Trophoblast cell (in vitro differentiated cells and primary cell): ENCODE results near the gene MAML3.
A peak's percentile ranks its signal among the peaks of the same experiment; 100 is the strongest.

ENCODE experiments used
- DNase-seq, 2 donors: peaks; one replicate each; pipeline ENCODE4 v3.0.0-alpha.2; 2016
- H2AFZ ChIP-seq: 2 replicates; pipeline ENCODE4 v1.6.1; 2013; ENCODE audit warnings: low read length, moderate library complexity, mild to moderate bottlenecking; ENCODE audit not compliant: insufficient read depth, poor library complexity
- H2AK5ac ChIP-seq: 2 replicates; pipeline ENCODE4 v1.6.1; 2013; ENCODE audit warnings: mild to moderate bottlenecking, low read length
- H2BK120ac ChIP-seq: 2 replicates; pipeline ENCODE4 v1.6.1; 2013; ENCODE audit warnings: low read length, mild to moderate bottlenecking, moderate library complexity; ENCODE audit not compliant: insufficient read depth, poor library complexity
- H2BK12ac ChIP-seq: 2 replicates; pipeline ENCODE4 v1.6.1; 2013; ENCODE audit warnings: mild to moderate bottlenecking, low read length, moderate library complexity
- H2BK5ac ChIP-seq: 2 replicates; pipeline ENCODE4 v1.6.1; 2013; ENCODE audit warnings: low read length, low read depth, moderate library complexity, mild to moderate bottlenecking; ENCODE audit not compliant: poor library complexity
- H3K14ac ChIP-seq: 2 replicates; pipeline ENCODE4 v1.6.1; 2013; ENCODE audit warnings: mild to moderate bottlenecking, low read length
- H3K18ac ChIP-seq: 2 replicates; pipeline ENCODE4 v1.6.1; 2013; ENCODE audit warnings: mild to moderate bottlenecking, low read length
- H3K23ac ChIP-seq: 2 replicates; pipeline ENCODE4 v1.6.1; 2013; ENCODE audit warnings: low read length
- H3K27ac ChIP-seq: 2 replicates; pipeline ENCODE4 v1.5.1; 2013; ENCODE audit warnings: low read depth, mild to moderate bottlenecking, inconsistent platforms, low read length, moderate library complexity
- H3K27me3 ChIP-seq: 2 replicates; pipeline ENCODE4 v1.6.1; 2013; ENCODE audit warnings: inconsistent platforms, mild to moderate bottlenecking, low read length, moderate library complexity; ENCODE audit not compliant: insufficient read depth
- H3K36me3 ChIP-seq, 2 experiments: 1 replicate in 1 of 2; 2 replicates in 1 of 2; pipeline ENCODE4 v1.6.1; 2013; ENCODE audit warnings: low read length in 2 of 2, mild to moderate bottlenecking in 2 of 2, moderate library complexity in 1 of 2; ENCODE audit not compliant: insufficient read depth in 2 of 2, control insufficient read depth in 1 of 2
- H3K4ac ChIP-seq: 2 replicates; pipeline ENCODE4 v1.6.1; 2013; ENCODE audit warnings: low read depth, mild to moderate bottlenecking, low read length, moderate library complexity
- H3K4me1 ChIP-seq, 2 experiments: 1 replicate in 1 of 2; 2 replicates in 1 of 2; pipeline ENCODE4 v1.6.1; 2013; ENCODE audit warnings: low read length in 2 of 2, mild to moderate bottlenecking in 2 of 2, moderate library complexity in 1 of 2; ENCODE audit not compliant: insufficient read depth in 2 of 2, control insufficient read depth in 1 of 2
- H3K4me2 ChIP-seq: 2 replicates; pipeline ENCODE4 v1.6.1; 2013; ENCODE audit warnings: inconsistent platforms, mild to moderate bottlenecking, low read length, moderate library complexity
- H3K4me3 ChIP-seq: 2 replicates; pipeline ENCODE4 v1.5.1; 2013; ENCODE audit warnings: mild to moderate bottlenecking, low read depth, low read length, inconsistent platforms
- H3K79me1 ChIP-seq: one replicate; pipeline ENCODE4 v1.6.1; 2013; ENCODE audit warnings: low read length
- H3K79me2 ChIP-seq: 2 replicates; pipeline ENCODE4 v1.6.1; 2013; ENCODE audit warnings: low read length, mild to moderate bottlenecking; ENCODE audit not compliant: control insufficient read depth, insufficient read depth, poor library complexity
- H3K9ac ChIP-seq: 2 replicates; pipeline ENCODE4 v1.6.1; 2013; ENCODE audit warnings: mild to moderate bottlenecking, low read length
- H3K9me3 ChIP-seq: 2 replicates; pipeline ENCODE4 v1.6.1; 2013; ENCODE audit warnings: low read depth, mild to moderate bottlenecking, control low read depth, inconsistent platforms, low read length; ENCODE audit not compliant: insufficient read depth
- H4K12ac ChIP-seq: 2 replicates; pipeline ENCODE4 v1.6.1; 2013; ENCODE audit warnings: low read depth, mild to moderate bottlenecking, low read length, moderate library complexity
- H4K8ac ChIP-seq: 2 replicates; pipeline ENCODE4 v1.6.1; 2013; ENCODE audit warnings: low read depth, mild to moderate bottlenecking, low read length, moderate library complexity
- H4K91ac ChIP-seq: one replicate; pipeline ENCODE4 v1.6.1; 2013; ENCODE audit warnings: low read depth, mild to moderate bottlenecking, low read length, moderate library complexity
- whole genome bisulfite sequencing: extraction: QIAGEN DNeasy Blood & Tissue Kit; methylation state at CpG from one replicate; pipeline ENCODE4 v1.1.7; 2013; ENCODE audit warnings: missing lambda C conversion rate; ENCODE audit not compliant: insufficient read length, insufficient coverage; ENCODE audit errors: extremely low coverage; 5-methylcytosine and 5-hydroxymethylcytosine counted together

Gene MAML3

GRCh38 chr4:140123666-140124377, 30.2 kb downstream of the MAML3 start:
- H2AFZ ChIP-seq, result no peak overlapping the region
- no peak overlapping the region for H3K23ac ChIP-seq
- peaks cover 3 to 4% of the 10 kb centered on the region in 2 experiments for H3K36me3 ChIP-seq
- no CpG with 5 or more reads among the region's 8 CpGs for WGBS
- H3K4me1 ChIP-seq, result no peaks in the 10 kb centered on the region
- H3K79me2 ChIP-seq, result no peaks in the 10 kb centered on the region
- no peak overlapping the region for H2BK12ac ChIP-seq
- no peaks in the 10 kb centered on the region for H3K27me3 ChIP-seq
- no peak overlapping the region for H2AK5ac ChIP-seq
- H3K18ac ChIP-seq, result no peak overlapping the region
- no peak overlapping the region for H3K4ac ChIP-seq
- H2BK120ac ChIP-seq, result no peak overlapping the region
- no peak overlapping the region for H3K9ac ChIP-seq
- no peak for DNase-seq
- no peak overlapping the region for H3K27ac ChIP-seq
- peaks cover 2% of the 10 kb centered on the region for H3K79me1 ChIP-seq
- no peak overlapping the region for H4K12ac ChIP-seq
- H3K9me3 ChIP-seq, result no peaks in the 10 kb centered on the region
- no peak overlapping the region for H3K14ac ChIP-seq
- H4K8ac ChIP-seq, result no peak overlapping the region
- no peak overlapping the region for H3K4me2 ChIP-seq
- no peak overlapping the region for H2BK5ac ChIP-seq
- H4K91ac ChIP-seq, result no peak overlapping the region
- no peak overlapping the region for H3K4me3 ChIP-seq

- no peaks in the 10 kb centered on the region for H3K79me2 ChIP-seq
- no peak overlapping the region for H3K14ac ChIP-seq
- H3K4me1 ChIP-seq, result no peaks in the 10 kb centered on the region
- no peak overlapping the region for H3K18ac ChIP-seq
- H2AK5ac ChIP-seq, result no peak overlapping the region
- no peak overlapping the region for H3K27ac ChIP-seq
- no peak overlapping the region for H2AFZ ChIP-seq
- H3K23ac ChIP-seq, result no peak overlapping the region
- no peak overlapping the region for H2BK5ac ChIP-seq
- no peaks in the 10 kb centered on the region for H3K36me3 ChIP-seq
- H2BK12ac ChIP-seq, result no peak overlapping the region
- no peak overlapping the region for H3K9ac ChIP-seq
- no peaks in the 10 kb centered on the region for H3K9me3 ChIP-seq
- H2BK120ac ChIP-seq, result no peak overlapping the region
- H3K79me1 ChIP-seq, result peaks cover 1% of the 10 kb centered on the region
- no peak overlapping the region for H4K8ac ChIP-seq
- H3K4ac ChIP-seq, result no peak overlapping the region
- no peak overlapping the region for H3K4me2 ChIP-seq
- no peak overlapping the region for H4K91ac ChIP-seq
- no peak overlapping the region for H4K12ac ChIP-seq
- no CpG with 5 or more reads among the region's 1 CpG for WGBS
- H3K27me3 ChIP-seq, result no peaks in the 10 kb centered on the region
- H3K4me3 ChIP-seq, result no peak overlapping the region
- DNase-seq, result no peak
Measured at GRCh38 chr4:140122891-140123290, 31.1 kb downstream of the MAML3 start.

- no peaks in the 10 kb centered on the region for H3K27me3 ChIP-seq
- no peaks in the 10 kb centered on the region for H3K79me2 ChIP-seq
- no peak overlapping the region for H3K4ac ChIP-seq
- H3K36me3 ChIP-seq, result no peaks in the 10 kb centered on the region
- H3K79me1 ChIP-seq, result no peaks in the 10 kb centered on the region
- H2BK12ac ChIP-seq, result no peak overlapping the region
- H2BK120ac ChIP-seq, result no peak overlapping the region
- no peak overlapping the region for H3K4me2 ChIP-seq
- H3K4me1 ChIP-seq, result no peaks in the 10 kb centered on the region
- H3K9ac ChIP-seq, result no peak overlapping the region
- H4K91ac ChIP-seq, result no peak overlapping the region
- WGBS, result no CpG with 5 or more reads among the region's 3 CpGs
- no peak overlapping the region for H4K8ac ChIP-seq
- no peak overlapping the region for H2AFZ ChIP-seq
- no peak overlapping the region for H2BK5ac ChIP-seq
- H3K4me3 ChIP-seq, result no peak overlapping the region
- no peaks in the 10 kb centered on the region for H3K9me3 ChIP-seq
- H2AK5ac ChIP-seq, result no peak overlapping the region
- DNase-seq, result no peak
- H3K14ac ChIP-seq, result no peak overlapping the region
- no peak overlapping the region for H3K23ac ChIP-seq
- H3K27ac ChIP-seq, result no peak overlapping the region
- H4K12ac ChIP-seq, result no peak overlapping the region
- H3K18ac ChIP-seq, result no peak overlapping the region
Measured at GRCh38 chr4:140121646-140122045, 32.3 kb downstream of the MAML3 start.

DNA sequence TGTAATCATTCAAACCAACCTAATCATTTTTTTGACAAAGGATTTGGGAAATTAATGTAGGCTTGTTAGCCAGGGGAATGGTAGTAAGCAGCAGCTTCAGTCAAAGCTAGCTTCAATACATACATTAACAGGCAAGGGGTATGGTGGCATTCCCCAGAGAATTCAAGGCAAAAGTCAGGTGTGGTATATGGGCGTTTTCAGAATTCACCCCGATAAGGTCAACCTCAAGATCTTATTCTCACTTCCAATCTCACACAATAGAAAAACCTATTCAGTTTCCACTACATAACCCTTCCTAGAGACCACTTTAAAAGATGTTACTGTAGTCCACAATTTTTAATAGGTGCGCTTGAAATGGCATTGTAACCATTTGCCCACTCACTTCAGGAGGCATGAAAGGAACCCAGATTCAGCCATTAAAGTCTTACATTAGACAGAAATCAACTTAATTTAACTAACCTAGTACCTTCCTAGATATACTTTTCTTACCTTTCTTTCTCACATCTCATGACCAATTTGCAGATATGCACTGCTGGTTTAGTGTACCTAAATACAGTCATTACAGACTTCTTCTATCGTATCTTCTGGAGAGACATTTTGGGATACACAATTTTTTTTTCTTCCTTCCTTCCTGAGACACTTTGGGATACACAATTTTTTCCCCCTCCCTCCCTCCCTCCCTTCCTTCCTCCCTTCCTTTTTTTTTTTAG, 34.9 kb downstream of the MAML3 start:
- no peak overlapping the region for H2BK12ac ChIP-seq
- no peak overlapping the region for H2AK5ac ChIP-seq
- H3K23ac ChIP-seq, result no peak overlapping the region
- no CpG with 5 or more reads among the region's 4 CpGs for WGBS
- H3K4me3 ChIP-seq, result no peak overlapping the region
- H3K4ac ChIP-seq, result peak overlapping the region; percentile 46
- H2BK120ac ChIP-seq, result no peak overlapping the region
- H3K4me2 ChIP-seq, result no peak overlapping the region
- H3K79me2 ChIP-seq, result no peaks in the 10 kb centered on the region
- no peaks in the 10 kb centered on the region for H3K9me3 ChIP-seq
- H3K14ac ChIP-seq, result no peak overlapping the region
- H2BK5ac ChIP-seq, result no peak overlapping the region
- H3K36me3 ChIP-seq, result no peaks in the 10 kb centered on the region
- no peak overlapping the region for H3K27ac ChIP-seq
- no peak overlapping the region for H4K91ac ChIP-seq
- H2AFZ ChIP-seq, result no peak overlapping the region
- no peak for DNase-seq
- H4K8ac ChIP-seq, result no peak overlapping the region
- no peak overlapping the region for H3K18ac ChIP-seq
- no peaks in the 10 kb centered on the region for H3K79me1 ChIP-seq
- no peaks in the 10 kb centered on the region for H3K27me3 ChIP-seq
- no peak overlapping the region for H4K12ac ChIP-seq
- H3K9ac ChIP-seq, result no peak overlapping the region
- H3K4me1 ChIP-seq, result no peaks in the 10 kb centered on the region
